Ammon's horn (tissue), 1 donor: Measurements from ENCODE around the gene ELL.

Experiments used
- DNase-seq: peaks from one replicate; pipeline ENCODE4 v3.0.0-alpha.2; 2016; ENCODE audit warnings: low spot score

ELL gene

DNA sequence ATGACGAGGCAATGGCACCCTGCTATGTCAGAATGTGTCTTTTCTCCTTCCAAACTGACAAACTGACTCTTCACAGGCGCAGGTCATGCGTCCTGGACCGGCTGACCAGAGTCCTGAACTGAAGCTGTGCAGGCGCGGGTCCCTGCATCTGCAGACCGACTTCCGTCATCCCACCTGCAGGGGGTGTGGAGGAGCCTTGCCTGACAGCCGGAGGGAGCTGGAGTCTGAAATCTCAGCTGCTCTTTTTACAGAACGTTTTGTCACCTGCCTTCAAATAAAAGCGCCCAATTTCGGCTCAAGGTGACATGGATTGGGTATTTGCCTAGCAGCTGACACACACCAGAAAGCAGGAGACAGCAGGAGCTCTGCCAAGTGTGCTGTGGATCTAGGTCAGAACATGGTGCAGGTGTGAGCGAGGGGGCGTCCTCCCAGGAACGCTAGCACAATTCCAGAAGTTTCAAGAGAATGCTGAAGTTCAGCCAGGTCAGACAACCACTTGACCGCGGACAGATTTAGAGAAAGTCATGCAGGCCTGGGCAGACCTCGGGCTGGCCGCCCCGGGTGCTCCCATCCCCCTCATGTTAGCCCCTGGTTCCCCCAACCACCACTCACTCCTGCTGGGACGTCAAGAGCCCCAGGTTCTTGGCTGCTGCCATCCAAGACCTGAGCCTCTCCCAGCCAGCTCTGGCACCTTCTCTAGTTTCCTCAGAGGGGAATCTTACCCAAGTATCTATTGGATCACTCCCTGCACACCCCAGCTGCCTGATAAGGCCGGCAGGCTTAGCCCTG lies 32.8 kb downstream of the ELL start:
- no peak for DNase-seq

DNA sequence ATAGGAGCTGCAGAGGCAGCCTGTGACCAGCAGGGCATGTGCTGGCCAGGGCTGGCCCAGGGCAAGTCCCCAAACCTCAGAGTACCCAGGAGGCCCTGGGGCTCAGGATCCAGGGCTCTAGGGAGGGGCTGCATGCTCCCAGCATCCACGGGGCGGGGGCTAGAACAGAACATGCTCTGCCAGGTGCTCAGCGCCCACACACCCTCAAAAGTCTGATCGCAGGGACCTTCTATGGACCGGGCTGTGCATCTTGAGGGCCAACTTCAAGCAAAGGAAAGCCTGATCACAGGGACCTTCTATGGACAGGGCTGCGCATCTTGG lies 33.5 kb downstream of the ELL start:
- DNase-seq: no peak

DNA sequence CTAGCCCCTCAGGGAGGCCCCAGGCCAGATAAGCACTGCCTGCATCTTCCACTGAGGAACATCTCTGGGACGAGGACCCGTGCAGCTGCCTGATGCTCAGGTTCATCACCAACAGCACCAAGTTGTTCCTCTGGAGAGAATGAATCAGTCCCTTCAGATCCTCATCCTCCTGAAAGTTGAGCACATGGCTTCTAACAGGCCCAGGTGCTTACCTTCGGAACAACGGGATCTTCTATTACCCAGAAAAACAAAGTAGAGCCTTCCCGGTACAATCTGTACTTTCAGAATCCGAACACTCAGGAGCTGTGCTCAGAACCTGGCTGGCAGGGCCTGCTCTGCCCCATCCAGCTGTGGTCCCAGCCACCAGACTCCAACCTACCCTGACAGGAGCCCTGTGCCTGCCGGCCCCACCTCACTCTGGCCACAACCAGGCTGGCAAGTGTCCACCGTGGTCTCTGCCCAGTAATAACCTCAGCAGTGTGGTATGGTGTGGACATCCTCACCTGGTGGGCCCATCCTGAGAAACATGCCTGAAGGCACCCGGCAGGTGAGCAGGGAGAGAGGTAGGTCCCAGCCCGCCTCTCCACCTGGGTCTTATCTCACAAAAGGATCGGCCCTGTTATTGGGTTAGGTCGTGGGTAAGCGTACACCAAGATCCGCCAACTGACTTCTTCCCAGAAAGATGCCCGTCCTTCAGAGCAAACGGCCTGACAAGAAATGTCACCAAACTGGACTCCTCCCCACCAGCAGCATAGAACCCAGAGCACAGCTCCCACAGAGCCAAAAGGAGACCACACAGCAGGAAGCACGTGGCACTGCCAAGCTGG lies 34.1 kb downstream of the ELL start:
- no peak for DNase-seq

DNA sequence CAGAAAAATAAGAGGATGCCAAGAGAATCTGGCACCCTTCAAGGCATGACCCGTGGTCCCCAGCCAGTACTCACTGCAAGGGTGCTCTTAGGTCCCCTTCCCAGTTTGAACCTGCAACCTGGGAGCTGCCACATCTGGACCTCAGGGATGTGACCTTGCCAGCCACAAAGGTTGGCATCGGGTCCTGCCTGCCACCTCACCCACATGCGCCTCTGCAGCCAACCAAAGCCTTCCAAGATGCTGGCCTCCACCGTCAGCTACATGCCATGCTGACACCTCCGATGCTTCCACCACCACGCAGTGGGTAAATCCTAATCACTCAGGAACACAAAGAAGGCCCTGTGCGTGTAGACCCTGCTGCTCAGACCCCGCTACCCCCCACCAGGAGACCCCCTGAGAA lies 35.1 kb downstream of the ELL start:
- no peak for DNase-seq

DNA sequence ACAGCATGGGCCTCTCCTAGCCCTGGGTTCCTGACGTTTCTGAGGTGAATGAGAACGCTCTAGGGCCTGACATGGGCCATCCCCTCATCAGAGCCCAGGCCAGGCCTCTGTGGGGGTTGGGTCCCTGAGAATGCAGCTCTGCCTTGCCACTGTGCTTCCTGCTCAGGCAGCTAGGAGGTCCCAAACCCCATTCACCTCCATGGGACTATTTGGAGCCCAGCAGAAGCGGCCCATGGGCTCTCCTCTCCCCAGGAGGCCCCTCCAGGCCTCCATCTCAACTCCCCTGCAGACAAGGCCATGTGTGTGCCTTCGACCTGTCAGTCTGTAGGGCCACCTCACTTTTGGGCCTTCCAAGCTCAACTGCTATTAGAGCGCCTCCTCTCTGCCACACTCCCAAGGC lies 36.9 kb downstream of the ELL start:
- DNase-seq: no peak

DNA sequence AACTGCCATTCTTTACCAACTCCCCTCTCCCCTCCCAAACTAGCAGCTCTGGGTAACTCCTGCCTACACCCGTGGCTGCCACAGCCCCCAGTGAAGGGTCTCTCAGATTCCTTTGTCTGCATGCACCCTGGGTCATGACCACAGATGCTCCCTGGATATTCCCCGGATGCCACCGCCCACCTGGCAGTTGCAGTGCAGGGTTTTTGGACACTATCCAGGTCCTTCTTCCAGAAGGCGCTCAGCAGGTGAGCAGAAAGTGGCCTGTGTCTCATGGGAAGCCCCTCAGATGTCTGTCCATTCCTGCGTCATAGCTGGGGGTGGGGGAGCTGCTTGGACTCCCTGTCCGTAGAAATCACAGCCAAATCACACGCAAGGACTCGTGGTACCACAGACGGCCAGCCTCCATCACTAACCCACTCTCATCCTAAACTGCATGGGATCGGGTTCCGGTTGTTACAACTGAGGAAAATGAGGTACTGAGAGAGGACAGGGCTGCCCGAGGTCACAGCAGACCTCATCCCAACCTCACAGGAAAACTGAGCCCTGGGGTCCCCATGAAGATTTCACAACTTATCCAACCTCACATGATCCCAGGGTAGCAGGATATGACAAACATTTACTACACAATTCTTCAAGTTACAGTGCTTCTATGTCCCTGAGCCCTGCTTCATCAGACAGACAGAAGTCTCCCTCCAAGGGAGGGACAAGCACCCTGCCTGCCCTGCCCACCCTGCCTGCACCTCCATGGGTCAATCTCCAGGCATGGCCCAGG lies 38.6 kb downstream of the ELL start:
- DNase-seq: no peak

DNA sequence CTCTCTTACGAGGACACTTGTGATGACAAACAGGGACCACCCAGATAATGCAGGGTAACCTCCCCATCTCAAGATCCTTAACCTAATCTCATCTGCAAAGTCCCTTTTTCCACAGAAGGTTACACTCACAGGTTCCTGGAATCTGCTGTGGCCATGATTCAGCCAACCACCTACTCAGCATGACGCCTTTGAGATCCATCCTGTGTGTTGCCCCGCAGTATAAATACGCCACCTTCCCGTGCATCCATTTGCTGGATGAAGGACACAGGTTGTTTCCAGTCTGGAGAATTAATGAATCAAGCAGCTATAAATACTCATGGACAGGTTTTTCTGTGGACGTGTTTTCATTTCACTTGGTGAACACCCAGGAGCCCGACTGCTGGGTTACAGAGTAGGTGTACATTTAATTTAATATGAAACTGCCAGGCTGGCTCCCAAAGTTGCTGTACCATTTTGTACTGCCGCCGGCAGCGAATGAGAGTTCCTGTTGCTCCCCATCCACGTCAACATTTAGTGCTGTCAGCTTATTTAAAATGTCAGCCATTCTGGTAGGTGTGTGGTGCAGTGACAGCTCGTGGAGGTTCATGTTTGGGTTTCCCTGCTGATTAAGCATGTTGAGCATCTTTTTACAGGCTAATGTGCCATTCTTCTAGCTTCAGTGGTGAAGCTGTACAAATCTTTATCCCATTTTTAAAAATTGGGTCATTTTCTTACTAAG lies 40.2 kb downstream of the ELL start:
- DNase-seq: no peak

DNA sequence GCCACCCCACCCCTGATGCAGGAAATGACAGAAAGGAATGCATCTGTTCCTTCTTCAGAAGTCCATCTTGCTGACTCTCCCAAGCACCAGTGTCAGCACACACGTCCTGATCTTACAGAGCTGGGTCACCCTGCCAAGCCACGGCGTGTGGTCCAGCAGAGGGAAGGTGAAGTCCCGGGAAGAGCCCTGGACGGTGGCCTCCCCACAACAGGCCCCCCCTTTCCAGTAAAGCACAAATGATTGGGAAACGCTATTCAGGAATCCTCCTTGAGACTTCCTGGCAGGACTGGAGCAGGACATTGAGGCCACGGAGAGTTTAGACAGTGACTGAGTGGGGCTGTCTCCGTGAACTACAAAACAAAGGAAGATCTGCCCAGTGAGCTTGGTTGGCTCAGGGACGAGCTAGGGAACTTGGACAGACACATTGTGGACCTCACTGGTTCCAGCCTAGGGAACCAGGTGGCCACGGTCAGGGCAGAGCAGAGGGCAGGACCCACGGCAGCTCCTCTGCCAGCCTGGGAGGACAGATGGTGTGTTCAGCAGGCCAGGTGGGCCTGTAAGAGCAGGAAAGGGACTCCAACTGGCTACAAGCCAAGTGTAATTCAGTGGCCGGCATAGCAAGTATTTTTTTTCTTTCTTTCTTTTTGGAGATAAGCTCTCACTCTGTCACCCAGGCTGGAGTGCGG lies 41.7 kb downstream of the ELL start:
- DNase-seq: peak; percentile 59

DNA sequence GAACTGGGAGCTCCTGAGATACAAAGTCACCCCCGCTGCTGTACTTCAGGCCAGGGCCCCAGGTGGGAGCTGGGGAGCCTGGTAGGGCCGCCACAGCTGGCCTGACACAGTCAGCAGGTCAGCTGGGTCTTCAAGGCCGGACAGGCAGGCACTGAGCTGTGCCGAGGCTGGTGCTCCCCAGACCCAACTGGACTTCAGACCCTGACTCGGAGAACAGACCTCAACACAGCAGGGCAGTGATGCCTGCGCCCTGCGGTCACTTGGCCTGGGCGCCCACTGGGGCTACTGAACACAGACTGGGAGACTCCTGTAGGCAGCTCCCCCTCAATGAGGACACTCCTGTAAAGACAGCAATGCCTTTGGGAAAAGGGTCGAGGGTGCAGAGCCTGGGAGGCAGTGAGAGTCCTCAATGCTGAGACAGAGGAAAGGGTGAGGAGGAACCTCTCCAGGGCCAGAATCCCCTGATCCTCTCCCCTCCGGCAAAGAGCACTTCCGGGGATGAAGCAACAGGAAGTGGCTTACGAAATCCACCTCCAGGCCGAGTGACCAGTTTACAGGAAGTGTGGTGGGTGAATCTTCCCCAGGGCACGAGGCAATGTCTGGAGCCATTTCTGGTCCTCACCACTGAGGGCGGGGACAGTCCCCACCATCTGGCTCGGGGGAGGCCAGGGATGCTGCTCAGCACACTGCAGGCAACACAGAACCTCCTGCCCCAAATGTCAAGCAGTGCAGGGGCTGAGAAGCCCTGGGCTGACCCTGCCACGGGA lies 43.1 kb downstream of the ELL start:
- DNase-seq: peak; percentile 76

DNA sequence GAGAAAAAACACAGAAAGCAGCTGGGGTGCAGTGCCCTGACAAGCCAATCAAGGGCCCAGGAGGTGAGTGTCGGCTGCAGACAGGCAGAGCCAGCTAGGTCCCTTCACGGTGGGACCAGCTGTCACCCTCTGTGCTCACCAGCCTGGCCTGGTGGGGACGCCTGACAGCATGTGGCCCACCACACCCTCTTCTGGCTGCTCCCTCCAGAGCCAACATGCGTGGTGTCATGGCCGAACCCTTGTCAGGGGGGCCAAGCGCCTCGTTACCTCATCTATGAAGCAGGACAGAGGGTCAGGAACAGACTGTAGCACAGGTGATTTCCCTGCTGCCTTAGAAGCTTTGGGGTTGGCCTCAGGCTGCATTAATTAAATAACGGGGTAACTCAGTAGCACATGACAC lies 43.9 kb downstream of the ELL start:
- DNase-seq: no peak

DNA sequence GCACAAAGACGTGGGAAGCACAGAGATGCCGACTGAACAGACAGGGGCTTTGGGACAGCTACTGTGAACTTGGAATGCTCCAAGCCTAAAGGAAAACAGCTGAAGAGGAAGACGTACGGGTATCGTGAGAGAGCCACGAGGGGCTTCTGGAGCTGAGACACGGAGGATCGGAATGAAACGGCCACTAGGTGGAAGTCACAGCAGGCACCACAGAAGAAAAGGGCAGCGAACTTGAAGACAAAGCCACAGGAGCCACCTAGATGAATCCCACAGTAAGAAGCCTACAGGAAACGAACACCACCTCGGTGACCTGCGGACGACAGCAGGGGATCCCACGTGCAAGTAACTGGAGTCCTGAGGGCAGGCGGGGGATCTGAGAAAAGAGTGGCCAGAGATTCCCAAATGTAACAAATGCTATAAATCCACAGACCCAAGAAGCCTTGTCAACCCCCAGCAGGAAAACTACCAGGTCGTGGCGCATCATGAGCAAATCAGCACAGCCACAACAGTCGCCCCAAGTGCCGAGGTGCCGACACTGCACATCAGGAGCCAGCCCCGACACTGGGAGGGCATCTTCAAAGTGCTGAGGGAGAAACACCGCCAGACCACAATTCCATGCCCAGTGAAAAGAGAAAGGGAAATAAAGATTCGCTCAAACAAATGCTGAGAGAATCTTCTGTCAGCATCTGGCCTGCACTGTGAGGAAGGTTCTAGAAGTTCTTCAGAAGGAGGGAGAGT lies 44.7 kb downstream of the ELL start:
- DNase-seq: no peak

DNA sequence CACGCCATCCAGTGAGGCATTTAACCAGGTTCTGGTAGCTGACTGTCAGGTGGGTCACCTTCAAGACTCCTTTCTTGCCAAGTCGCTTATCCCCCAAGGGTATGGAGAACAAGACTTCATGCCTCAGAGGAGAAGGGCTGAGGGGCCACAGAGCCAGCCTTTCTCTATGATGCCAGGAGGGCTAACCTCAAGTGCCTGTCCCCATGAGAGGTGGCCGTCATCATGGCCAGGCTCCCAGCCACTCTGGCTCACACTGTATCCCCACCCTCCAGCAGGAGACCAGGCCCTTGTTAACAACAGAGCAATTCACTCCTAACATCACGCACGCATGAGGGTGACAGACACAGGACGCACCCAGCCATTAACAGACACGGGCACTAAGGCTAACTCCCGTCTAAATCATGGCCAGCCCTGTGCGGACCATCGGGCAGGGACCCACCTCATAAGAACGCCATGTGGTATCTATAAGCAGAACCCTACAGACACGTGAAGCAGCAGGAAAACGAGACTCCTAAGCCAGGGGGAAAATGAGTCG lies 45.3 kb downstream of the ELL start:
- DNase-seq: no peak

DNA sequence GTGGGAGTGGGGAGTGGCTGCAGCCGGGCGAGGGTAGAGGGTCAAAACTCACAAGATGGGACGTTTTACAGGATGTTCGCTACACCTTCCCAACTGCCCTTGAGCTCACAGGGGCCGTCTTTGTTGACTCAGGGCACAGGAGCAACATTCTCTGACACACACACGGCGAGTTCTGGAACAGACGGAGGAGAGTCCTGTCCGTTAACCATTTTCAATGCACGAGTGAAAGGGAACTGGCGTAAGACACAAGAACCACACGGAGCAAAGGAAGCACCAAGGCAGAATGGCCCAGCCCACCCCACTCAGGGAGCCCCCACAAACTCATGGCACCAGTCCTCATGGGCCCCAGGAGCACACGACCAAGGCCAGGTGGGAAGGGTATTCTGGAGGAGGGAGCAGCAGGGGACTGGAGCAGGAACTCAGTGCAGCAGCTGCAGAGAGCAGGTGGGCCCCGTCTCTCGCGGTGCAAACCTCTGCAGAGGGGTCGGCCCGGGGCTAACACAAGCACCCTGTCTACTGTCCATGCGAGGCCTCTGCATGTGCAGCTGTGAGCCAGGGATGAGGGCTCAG lies 46.0 kb downstream of the ELL start:
- DNase-seq: no peak

DNA sequence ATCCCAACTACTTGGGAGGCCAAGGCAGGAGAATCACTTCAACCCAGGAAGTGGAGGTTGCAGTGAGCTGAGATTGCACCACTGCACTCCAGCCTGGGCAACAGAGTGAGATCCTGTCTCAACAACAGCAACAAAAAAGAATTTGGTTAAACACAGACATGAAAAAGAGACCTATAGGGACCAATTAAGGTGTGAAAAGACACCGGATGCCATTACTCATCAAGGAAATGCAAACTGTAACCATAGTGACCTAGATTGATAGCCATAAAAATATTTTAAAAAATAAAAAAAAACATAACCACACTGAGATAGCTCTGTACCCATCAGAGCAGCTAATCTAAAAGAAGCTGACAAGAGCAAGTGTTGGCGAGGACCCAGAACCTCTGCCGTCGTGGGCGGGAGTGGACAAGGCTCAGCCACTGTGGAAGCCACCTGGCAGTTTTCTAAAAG lies 46.8 kb downstream of the ELL start:
- no peak for DNase-seq

DNA sequence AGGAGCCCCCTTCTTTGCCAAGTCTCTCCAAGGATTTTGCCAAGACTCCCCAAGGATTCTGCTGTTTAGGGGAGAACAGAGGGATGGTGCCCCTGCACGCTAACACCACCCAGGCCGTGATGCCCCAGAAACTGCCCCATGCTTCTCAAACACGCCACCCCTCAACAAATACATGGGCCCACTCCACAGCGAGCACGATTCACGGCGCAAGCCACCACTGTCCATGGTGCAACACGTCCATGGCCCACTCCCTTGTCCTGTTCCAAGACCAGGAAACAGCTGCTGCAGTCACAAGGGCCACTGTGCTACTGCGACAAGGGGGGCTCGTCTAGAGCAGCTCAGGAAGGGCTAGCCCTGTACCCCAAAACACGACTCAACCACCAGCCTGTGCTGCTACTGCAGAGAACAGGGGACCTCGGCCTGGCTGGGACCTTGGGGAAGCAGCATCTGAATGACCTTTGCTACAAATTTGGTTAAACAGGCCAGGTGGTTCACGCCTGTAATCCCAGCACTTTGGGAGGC lies 47.4 kb downstream of the ELL start:
- DNase-seq: no peak

DNA sequence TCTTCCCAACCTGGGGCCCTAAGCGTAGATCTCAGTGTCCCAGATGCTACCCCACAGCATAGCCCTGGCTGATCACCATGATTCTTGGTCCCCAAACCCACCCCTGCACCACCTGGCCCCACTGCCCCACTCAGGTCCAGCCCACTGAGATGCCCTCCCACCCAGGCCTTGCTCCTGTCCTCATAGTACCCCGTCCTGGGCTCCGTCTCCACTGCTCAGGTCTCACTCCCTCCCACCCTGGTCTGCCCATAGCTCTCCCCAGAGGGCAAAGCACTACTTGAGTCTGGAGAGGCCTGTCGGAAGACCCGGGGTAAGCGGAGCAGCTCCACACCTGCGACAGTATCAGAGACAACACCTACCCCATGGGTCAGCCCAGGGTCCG lies 48.2 kb downstream of the ELL start:
- DNase-seq: no peak

DNA sequence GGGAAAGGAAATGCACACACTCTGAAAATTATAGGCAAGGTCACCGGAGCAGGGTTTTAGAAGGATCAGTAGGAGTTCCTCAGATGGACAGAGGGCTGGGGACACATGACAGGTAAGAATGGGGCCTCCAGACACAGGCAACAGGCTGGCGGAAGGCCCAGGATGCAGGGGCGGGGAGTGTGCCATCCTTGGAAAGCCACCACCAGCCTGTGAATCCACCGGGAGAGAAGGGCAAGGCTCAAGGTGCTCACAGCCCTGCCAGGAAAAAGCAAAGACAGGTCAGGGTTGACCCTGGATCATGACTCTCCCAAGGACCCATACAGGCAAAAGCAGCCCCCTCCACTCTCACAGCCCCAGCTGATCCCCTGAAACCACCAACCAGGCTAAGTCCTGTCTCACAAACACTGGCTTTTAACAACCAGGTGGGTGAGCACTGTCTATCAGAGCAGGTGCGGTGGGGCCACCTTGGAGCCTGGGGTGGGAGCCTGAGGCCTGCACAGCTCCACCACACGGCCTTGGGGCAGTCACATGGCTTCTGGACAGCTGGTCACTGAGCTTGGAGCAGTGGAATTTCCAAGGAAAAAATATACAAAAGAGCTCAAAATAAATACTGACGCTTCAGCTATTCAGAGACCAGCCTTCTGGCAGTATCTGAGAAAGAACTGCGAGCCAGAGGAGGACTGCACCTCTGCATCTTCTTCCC lies 48.7 kb downstream of the ELL start:
- DNase-seq: no peak

DNA sequence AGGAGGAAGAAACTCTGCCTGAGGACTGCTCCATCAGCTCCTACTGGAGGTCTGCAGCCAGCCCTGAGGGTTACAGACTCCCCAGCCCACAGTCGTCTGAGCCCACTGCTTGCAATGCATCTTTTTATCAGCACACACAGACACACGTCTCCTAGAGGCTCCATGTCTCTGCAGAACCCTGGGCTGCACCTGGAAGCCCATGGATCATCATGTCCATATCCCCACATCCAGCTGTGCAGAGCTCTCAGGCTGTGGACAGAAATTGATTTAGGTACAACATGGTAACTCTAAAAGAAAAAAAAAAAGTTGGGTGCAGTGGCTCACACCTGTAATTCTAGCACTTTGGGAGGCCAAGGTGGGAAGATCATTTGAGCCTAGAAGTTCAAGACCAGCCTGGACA lies 51.1 kb downstream of the ELL start:
- no peak for DNase-seq
